ENCODE measurements around the gene ACTG1.

The ACTG1 gene

GRCh38 chr17:81492202-81492601 lies 20.4 kb downstream of the ACTG1 start:
- no peak for FAIRE-seq

GRCh38 chr17:81491761-81492160 lies 20.8 kb downstream of the ACTG1 start:
- no peak for FAIRE-seq

GRCh38 chr17:81491181-81491581 lies 21.4 kb downstream of the ACTG1 start:
- no peak for FAIRE-seq

- no peak for FAIRE-seq
These were observed 22.3 kb downstream of the ACTG1 start for GRCh38 chr17:81489998-81490992.

GRCh38 chr17:81489012-81489997 lies 23.3 kb downstream of the ACTG1 start:
- no peak for FAIRE-seq

- FAIRE-seq, result no peak
These were observed 24.2 kb downstream of the ACTG1 start for GRCh38 chr17:81488276-81488860.

- FAIRE-seq, result no peak
These were observed 24.9 kb downstream of the ACTG1 start for GRCh38 chr17:81487487-81488275.

GRCh38 chr17:81487089-81487486 lies 25.5 kb downstream of the ACTG1 start:
- FAIRE-seq, result no peak

- no peak for FAIRE-seq
These were observed 26.3 kb downstream of the ACTG1 start for GRCh38 chr17:81486199-81486810.

- no peak for FAIRE-seq
These were observed 28.2 kb downstream of the ACTG1 start for GRCh38 chr17:81484195-81484979.

GRCh38 chr17:81483862-81484194 lies 28.8 kb downstream of the ACTG1 start:
- FAIRE-seq, result no peak

GRCh38 chr17:81483085-81483861 lies 29.3 kb downstream of the ACTG1 start:
- no peak for FAIRE-seq

- no peak for FAIRE-seq
These were observed 29.9 kb downstream of the ACTG1 start for GRCh38 chr17:81482673-81483072.

GRCh38 chr17:81481815-81482505 lies 30.6 kb downstream of the ACTG1 start:
- no peak for FAIRE-seq

GRCh38 chr17:81481073-81481799 lies 31.4 kb downstream of the ACTG1 start:
- FAIRE-seq, result no peak

- no peak for FAIRE-seq
These were observed 32.2 kb downstream of the ACTG1 start for GRCh38 chr17:81480140-81481072.

All from endometrium (tissue), 2 donors.